H1 (cell line): Measurements from ENCODE around the gene SLC25A36. TPM values are rescaled to one million over a fixed set of nuclear protein-coding genes. Genes with fewer than 3 reads are reported as not detected.

Experiments used
- CTCF ChIA-PET: fragments of 300-600 bp; sonication (Branson Sonifier 250); formaldehyde crosslinking; loops from one replicate; lab custom pipeline; 2021; ENCODE audit not compliant: partially characterized antibody; lab: Charles Lee
- POLR2A ChIA-PET: fragments of 300-600 bp; sonication (Branson Sonifier 250); formaldehyde crosslinking; loops from one replicate; lab custom pipeline; 2021; ENCODE audit warnings: inconsistent platforms; ENCODE audit not compliant: partially characterized antibody; lab: Charles Lee
- DNase-seq, 2 experiments: peaks; one replicate each; pipeline versions ENCODE4 v3.0.0 to v3.0.0-alpha.2; 2010 to 2022; ENCODE audit warnings: low spot score in 2 of 2, low read depth in 1 of 2, mixed read lengths in 1 of 2
- FAIRE-seq: peaks from 2 replicates; lab custom pipeline; 2011; peaks lifted over from hg19 to GRCh38; lab: Jason Lieb, UNC
- H2AFZ ChIP-seq: 2 replicates; pipeline ENCODE4 v1.8.1; 2012; ENCODE audit warnings: low read length, inconsistent platforms
- H2AK5ac ChIP-seq: 2 replicates; pipeline ENCODE4 v1.6.1; 2013; ENCODE audit warnings: low read depth, low read length
- H2BK120ac ChIP-seq: replicated peaks from 2 replicates; pipeline ENCODE3; 2013; ENCODE audit warnings: low read depth, low read length, inconsistent platforms
- H2BK12ac ChIP-seq: 2 replicates; pipeline ENCODE4 v1.6.1; 2013; ENCODE audit warnings: low read depth, low read length
- H2BK15ac ChIP-seq: 2 replicates; pipeline ENCODE4 v1.6.1; 2013; ENCODE audit warnings: low read length
- H2BK20ac ChIP-seq: 2 replicates; pipeline ENCODE4 v1.6.1; 2013; ENCODE audit warnings: low read length
- H2BK5ac ChIP-seq: 2 replicates; pipeline ENCODE4 v1.6.1; 2013; ENCODE audit warnings: low read depth, low read length
- H3K14ac ChIP-seq: 2 replicates; pipeline ENCODE4 v1.6.1; 2013; ENCODE audit warnings: inconsistent platforms; ENCODE audit not compliant: insufficient read length
- H3K18ac ChIP-seq: 2 replicates; pipeline ENCODE4 v1.6.1; 2013; ENCODE audit warnings: low read length; ENCODE audit errors: extremely low read depth
- H3K23ac ChIP-seq: 2 replicates; pipeline ENCODE4 v1.6.1; 2013; ENCODE audit warnings: inconsistent platforms; ENCODE audit not compliant: insufficient read length
- H3K23me2 ChIP-seq: 2 replicates; pipeline ENCODE4 v1.6.1; 2013; ENCODE audit warnings: low read depth, low read length
- H3K27ac ChIP-seq: 2 replicates; pipeline ENCODE4 v1.6.1; 2011; ENCODE audit warnings: low read depth, low read length, inconsistent platforms
- H3K27me3 ChIP-seq, 4 experiments: replicated peaks in 1 of 4; 1 replicate in 1 of 4; 2 replicates in 3 of 4; pipeline versions ENCODE4 v1.6.1 to v1.8.1; 2011 to 2013; ENCODE audit warnings: low read length in 3 of 4, mild to moderate bottlenecking in 3 of 4, inconsistent platforms in 2 of 4, mixed read lengths in 2 of 4, moderate library complexity in 1 of 4; ENCODE audit not compliant: control insufficient read depth in 3 of 4, insufficient read depth in 3 of 4; ENCODE audit errors: extremely low read depth in 1 of 4
- H3K36me3 ChIP-seq, 4 experiments: 2 replicates each; pipeline versions ENCODE4 v1.6.1 to v1.8.1; 2011 to 2013; ENCODE audit warnings: mild to moderate bottlenecking in 4 of 4, low read length in 3 of 4, moderate library complexity in 2 of 4, control low read depth in 1 of 4, inconsistent platforms in 1 of 4; ENCODE audit not compliant: insufficient read depth in 4 of 4, control insufficient read depth in 2 of 4
- H3K4ac ChIP-seq: replicated peaks from 2 replicates; pipeline ENCODE3; 2013; ENCODE audit warnings: low read length, low read depth, mixed read lengths, inconsistent platforms; ENCODE audit not compliant: insufficient read length
- H3K4me1 ChIP-seq, 4 experiments: replicated peaks in 1 of 4; 1 replicate in 1 of 4; 2 replicates in 3 of 4; pipeline versions ENCODE4 v1.6.1 to v1.8.1; 2011 to 2013; ENCODE audit warnings: low read length in 3 of 4, inconsistent platforms in 2 of 4, mixed read lengths in 1 of 4; ENCODE audit not compliant: insufficient read depth in 4 of 4, control insufficient read depth in 3 of 4
- H3K4me2 ChIP-seq, 2 experiments: 2 replicates each; pipeline versions ENCODE4 v1.6.1 to v1.8.1; 2011 to 2013; ENCODE audit warnings: low read depth in 2 of 2, low read length in 2 of 2, control low read depth in 1 of 2, inconsistent platforms in 1 of 2, mild to moderate bottlenecking in 1 of 2; ENCODE audit not compliant: insufficient read depth in 1 of 2
- H3K4me3 ChIP-seq, 4 experiments: fragments of 200-600, 300-600 bp in 1 of 4; sonication (generic), shearing (Covaris generic), sonication (Bioruptor Twin) in 1 of 4; 2 replicates each; pipeline versions ENCODE4 v1.5.1 to v1.8.1; 2011 to 2016; ENCODE audit warnings: low read length in 4 of 4, low read depth in 3 of 4, control low read depth in 2 of 4, inconsistent platforms in 2 of 4, mild to moderate bottlenecking in 2 of 4, mixed read lengths in 1 of 4, moderate library complexity in 1 of 4; ENCODE audit not compliant: insufficient read depth in 2 of 4; ENCODE audit errors: extremely low read depth in 1 of 4
- H3K56ac ChIP-seq: replicated peaks from 2 replicates; pipeline ENCODE3; 2013; ENCODE audit warnings: low read depth, mild to moderate bottlenecking, mixed read lengths, low read length, inconsistent platforms; ENCODE audit not compliant: insufficient read length
- H3K79me1 ChIP-seq: 2 replicates; pipeline ENCODE4 v1.6.1; 2013; ENCODE audit warnings: low read depth, low read length, control low read depth
- H3K79me2 ChIP-seq, 2 experiments: 2 replicates each; pipeline versions ENCODE4 v1.6.1 to v1.8.1; 2012 to 2013; ENCODE audit warnings: low read length in 2 of 2, mild to moderate bottlenecking in 2 of 2, inconsistent platforms in 1 of 2; ENCODE audit not compliant: insufficient read depth in 2 of 2, control insufficient read depth in 1 of 2
- H3K9ac ChIP-seq, 4 experiments: replicated peaks in 1 of 4; 1 replicate in 1 of 4; 2 replicates in 3 of 4; pipeline versions ENCODE4 v1.6.1 to v1.8.1; 2011 to 2013; ENCODE audit warnings: low read depth in 3 of 4, low read length in 3 of 4, control low read depth in 2 of 4, mild to moderate bottlenecking in 2 of 4, moderate library complexity in 2 of 4, inconsistent platforms in 1 of 4; ENCODE audit errors: extremely low read depth in 1 of 4
- H3K9me3 ChIP-seq, 2 experiments: 2 replicates each; pipeline versions ENCODE4 v1.6.1 to v1.8.1; 2012 to 2013; ENCODE audit warnings: mild to moderate bottlenecking in 2 of 2, moderate library complexity in 2 of 2, control low read depth in 1 of 2, inconsistent platforms in 1 of 2, low read depth in 1 of 2, low read length in 1 of 2, mixed read lengths in 1 of 2; ENCODE audit not compliant: insufficient read depth in 2 of 2
- H4K20me1 ChIP-seq, 2 experiments: replicated peaks in 1 of 2; 2 replicates each; pipeline versions ENCODE3 to v1.8.1; 2011 to 2013; ENCODE audit warnings: inconsistent platforms in 2 of 2, low read length in 2 of 2, mild to moderate bottlenecking in 1 of 2; ENCODE audit not compliant: insufficient read depth in 2 of 2, control insufficient read depth in 1 of 2
- H4K5ac ChIP-seq: 2 replicates; pipeline ENCODE4 v1.6.1; 2013; ENCODE audit warnings: low read length, low read depth, mixed read lengths, inconsistent platforms; ENCODE audit not compliant: insufficient read length
- H4K8ac ChIP-seq: 2 replicates; pipeline ENCODE4 v1.8.0; 2013; ENCODE audit warnings: mild to moderate bottlenecking, moderate library complexity, low read length, inconsistent platforms; ENCODE audit not compliant: insufficient read depth; ENCODE audit errors: extremely low read depth
- H4K91ac ChIP-seq: replicated peaks from 2 replicates; pipeline ENCODE3; 2013; ENCODE audit warnings: low read length, mixed read lengths, inconsistent platforms; ENCODE audit not compliant: insufficient read length
- ASH2L ChIP-seq: fragments of 200-600, 300-600 bp; sonication (generic); IDR thresholded peaks from one replicate; pipeline ENCODE4 v1.7.1; 2017; ENCODE audit warnings: low read length
- CEBPB ChIP-seq: IDR thresholded peaks from 2 replicates; pipeline ENCODE4 v1.6.1; 2012; ENCODE audit warnings: low read depth, low read length
- POLR2A ChIP-seq, 2 experiments: IDR thresholded peaks; 1 replicate in 1 of 2; 2 replicates in 1 of 2; pipeline ENCODE4 v1.6.1; 2011; ENCODE audit warnings: low read depth in 2 of 2, low read length in 2 of 2, mild to moderate bottlenecking in 2 of 2; ENCODE audit errors: control extremely low read depth in 1 of 2
- POU5F1 ChIP-seq: IDR thresholded peaks from 2 replicates; pipeline ENCODE4 v1.6.1; 2011; ENCODE audit warnings: low read depth, mild to moderate bottlenecking, low read length, moderate library complexity
- RNF2 ChIP-seq: fragments of 200-900, 300-1000 bp; sonication (generic); IDR thresholded peaks from 2 replicates; pipeline ENCODE4 v1.7.1; 2016; ENCODE audit warnings: borderline replicate concordance, low read depth, mild to moderate bottlenecking, antibody characterized with exemption, low read length; ENCODE audit not compliant: poor library complexity, severe bottlenecking; ENCODE audit errors: missing control alignments
- SAP30 ChIP-seq: fragments of 300-600 bp; sonication (generic); IDR thresholded peaks from 2 replicates; pipeline ENCODE4 v1.7.1; 2012; ENCODE audit warnings: low read length, moderate library complexity, mild to moderate bottlenecking, inconsistent platforms; ENCODE audit not compliant: insufficient read depth, insufficient replicate concordance
- SIN3A ChIP-seq, 2 experiments: IDR thresholded peaks in 1 of 2; conservative IDR thresholded peaks in 1 of 2; 2 replicates each; pipeline ENCODE4 v1.6.1; 2011 to 2012; ENCODE audit warnings: low read length in 2 of 2, improper control_type of control experiment in 1 of 2, low read depth in 1 of 2, mild to moderate bottlenecking in 1 of 2
- SIX5 ChIP-seq: IDR thresholded peaks from 2 replicates; pipeline ENCODE4 v1.6.1; 2011; ENCODE audit warnings: mild to moderate bottlenecking, low read depth, low read length
- TBP ChIP-seq: IDR thresholded peaks from 2 replicates; pipeline ENCODE4 v1.6.1; 2011; ENCODE audit warnings: low read depth, low read length, improper control_type of control experiment
- TEAD4 ChIP-seq: IDR thresholded peaks from 2 replicates; pipeline ENCODE4 v1.6.1; 2012; ENCODE audit warnings: low read depth, low read length, inconsistent platforms, mixed read lengths
- WGBS, 2 experiments: shearing (Covaris generic) in 1 of 2; methylation state at CpG; one replicate each; pipeline versions ENCODE4 v1.1.6 to v1.1.7; 2013 to 2015; ENCODE audit warnings: low lambda C conversion rate in 2 of 2, mixed read lengths in 2 of 2, inconsistent platforms in 1 of 2, low coverage in 1 of 2, missing lambda C conversion rate in 1 of 2; ENCODE audit not compliant: insufficient replicate concordance in 2 of 2, insufficient coverage in 1 of 2, insufficient read length in 1 of 2; ENCODE audit errors: extremely low coverage in 1 of 2, missing lambda C conversion rate in 1 of 2; 5-methylcytosine and 5-hydroxymethylcytosine counted together
- polyA plus RNA-seq, 7 experiments: library from polyadenylated mRNA; depleted of rRNA in 3 of 7; stranded (reverse) in 5 of 7; unstranded in 2 of 7; fragments of >200 nt in 5 of 7; fragments of 200-250 nt in 2 of 7; gene quantifications; 1 replicate in 5 of 7; 2 replicates in 1 of 7; 4 replicates in 1 of 7; pipeline versions ENCODE4 v1.2.1 to v1.2.3, GENCODE V29; 2011 to 2013; ENCODE audit warnings: missing spikeins in 2 of 7, mixed read lengths in 2 of 7
- total RNA-seq: library from RNA; stranded (reverse); fragmentation: NEBNext Ultra II Directional; extraction: Animal tissue kit (Norgen Biotek cat#: 25700); gene quantifications from 2 replicates; pipeline ENCODE4 v1.2.1, GENCODE V29; 2021
- TF ChIP-seq, protein P1 (sequence below): IDR thresholded peaks from 2 replicates; pipeline ENCODE4 v1.6.1; 2011; ENCODE audit warnings: low read depth, mild to moderate bottlenecking, low read length; ENCODE audit not compliant: insufficient read depth
- TF ChIP-seq, protein P2 (sequence below): IDR thresholded peaks from 2 replicates; pipeline ENCODE4 v1.6.1; 2011; ENCODE audit warnings: low read length, improper control_type of control experiment

The SLC25A36 gene
- total and polyA plus RNA-seq, 2 of the 8 experiments (the other 6 are each of a cell fraction or from before 2014, with no cell fraction given) = 42.9 to 71.8 TPM

DNA sequence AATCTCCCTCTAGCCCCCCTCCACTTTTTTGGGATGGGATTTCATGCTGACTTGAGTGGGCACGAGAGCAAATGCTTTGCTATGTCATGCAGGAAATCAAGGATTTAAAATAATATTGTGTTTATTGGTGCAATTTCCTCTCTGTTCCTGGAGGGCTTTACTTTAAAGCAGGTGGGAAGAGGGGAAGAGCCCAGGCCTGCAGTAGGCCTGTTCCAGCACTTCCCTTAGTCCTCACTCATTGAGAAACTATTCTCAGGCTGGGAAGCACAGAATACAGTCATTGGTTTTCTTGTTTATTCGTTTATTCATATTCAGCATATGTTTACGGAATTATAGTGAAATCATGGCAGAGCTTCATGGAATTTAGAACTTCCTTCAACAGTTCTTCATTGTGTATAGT, 67.9 kb downstream of the SLC25A36 start:
- H4K8ac ChIP-seq = no peak overlapping the region
- H3K9ac ChIP-seq = no peak overlapping the region
- peaks cover 0 to 6% (median 0%) of the 10 kb centered on the region in 4 experiments; a peak in 2 of 7 replicates for H3K4me1 ChIP-seq
- no peak overlapping the region for H2BK12ac ChIP-seq
- H3K4me3 ChIP-seq = no peak overlapping the region
- H3K79me1 ChIP-seq = no peaks in the 10 kb centered on the region
- no peak overlapping the region for H3K18ac ChIP-seq
- CTCF ChIA-PET = interaction anchor here (0.6 to 12.1 kb wide), 14 partner anchors 8 to 273 kb away, joined by 3 to 123 read pairs (median 8); partner anchors contain the start of gene SPSB4
- H3K23ac ChIP-seq = no peak overlapping the region
- H2BK120ac ChIP-seq = no peak overlapping the region
- WGBS, 2 experiments = 84% methylated on average over 3 of the region's 3 CpGs; no CpG with 5 or more reads in 1 of the 2 experiments
- no peak overlapping the region for H3K56ac ChIP-seq
- no peaks in the 10 kb centered on the region for H3K79me2 ChIP-seq
- FAIRE-seq (no peak), DNase-seq (no peak)
- H4K91ac ChIP-seq = no peak overlapping the region
- no peak overlapping the region for H4K5ac ChIP-seq
- no peak overlapping the region for H2BK20ac ChIP-seq
- H2AFZ ChIP-seq = no peak overlapping the region
- no peak overlapping the region for H2BK15ac ChIP-seq
- H3K36me3 ChIP-seq = no peaks in the 10 kb centered on the region
- POLR2A ChIA-PET = no interaction called here
- H2AK5ac ChIP-seq = no peak overlapping the region
- no peaks in the 10 kb centered on the region for H4K20me1 ChIP-seq
- no peak overlapping the region for H3K14ac ChIP-seq
- H3K27me3 ChIP-seq = peaks cover 0 to 2% (median 0%) of the 10 kb centered on the region in 4 experiments; a peak in 1 of 7 replicates
- no peak overlapping the region for H3K4me2 ChIP-seq
- H3K4ac ChIP-seq = no peak overlapping the region
- no peaks in the 10 kb centered on the region for H3K23me2 ChIP-seq
- H3K27ac ChIP-seq = no peak overlapping the region
- H2BK5ac ChIP-seq = no peak overlapping the region
- H3K9me3 ChIP-seq = no peaks in the 10 kb centered on the region
- TF ChIP-seq POU5F1 (no peak), TBP (no peak), SIN3A (conservative IDR thresholded peaks at IDR 0.05 in 1 of 2, IDR thresholded peaks at IDR 0.05 in 1 of 2; ENCODE audit: low read depth in 1 of 2, low read length in 2 of 2) (no peak), ASH2L (no peak), RNF2 (no peak), SAP30 (no peak), TEAD4 (no peak), CEBPB (no peak), POLR2A (IDR thresholded peaks at IDR 0.05; ENCODE audit: control extremely low read depth in 1 of 2, low read depth in 2 of 2, low read length in 2 of 2) (no peak), SIX5 (no peak)
- TF ChIP-seq, protein P1, sequence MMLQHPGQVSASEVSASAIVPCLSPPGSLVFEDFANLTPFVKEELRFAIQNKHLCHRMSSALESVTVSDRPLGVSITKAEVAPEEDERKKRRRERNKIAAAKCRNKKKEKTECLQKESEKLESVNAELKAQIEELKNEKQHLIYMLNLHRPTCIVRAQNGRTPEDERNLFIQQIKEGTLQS = no peak
- TF ChIP-seq, protein P2, sequence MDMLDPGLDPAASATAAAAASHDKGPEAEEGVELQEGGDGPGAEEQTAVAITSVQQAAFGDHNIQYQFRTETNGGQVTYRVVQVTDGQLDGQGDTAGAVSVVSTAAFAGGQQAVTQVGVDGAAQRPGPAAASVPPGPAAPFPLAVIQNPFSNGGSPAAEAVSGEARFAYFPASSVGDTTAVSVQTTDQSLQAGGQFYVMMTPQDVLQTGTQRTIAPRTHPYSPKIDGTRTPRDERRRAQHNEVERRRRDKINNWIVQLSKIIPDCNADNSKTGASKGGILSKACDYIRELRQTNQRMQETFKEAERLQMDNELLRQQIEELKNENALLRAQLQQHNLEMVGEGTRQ = no peak
